MCF 10A (cell line): ENCODE results near the gene GPR68. TPM values are rescaled to one million over a fixed set of nuclear protein-coding genes. Genes with fewer than 3 reads are reported as not detected.

Experiments used
- BruUV-seq: library from RNA; stranded (reverse); fragments of 400-500 nt; replicated peaks from 2 replicates; lab custom pipeline; 2021; lab: Mats Ljungman, UMichigan
- CTCF ChIA-PET: fragments of 300-600 bp; sonication (Branson Sonifier 250); formaldehyde crosslinking; extraction: SDS; loops from one replicate; lab custom pipeline; 2021; ENCODE audit warnings: antibody characterized with exemption, inconsistent platforms; lab: Yijun Ruan, JAX
- POLR2A ChIA-PET: fragments of 300-600, 350-650 bp; sonication (Branson Sonifier 250); formaldehyde crosslinking; extraction: SDS; loops from one replicate; lab custom pipeline; 2020; ENCODE audit warnings: antibody characterized with exemption, inconsistent platforms; lab: Yijun Ruan, JAX
- DNase-seq: peaks from one replicate; pipeline ENCODE4 v3.0.0-alpha.2; 2018; ENCODE audit not compliant: unreplicated experiment
- H3K27ac Mint-ChIP-seq: one replicate; pipeline ENCODE4 v1.8.0; 2022; ENCODE audit warnings: mild to moderate bottlenecking, low read depth, mixed read lengths; ENCODE audit not compliant: unreplicated experiment
- H3K27me3 Mint-ChIP-seq: one replicate; pipeline ENCODE4 v1.8.0; 2022; ENCODE audit warnings: mixed read lengths; ENCODE audit not compliant: insufficient read depth, unreplicated experiment
- H3K36me3 Mint-ChIP-seq: one replicate; pipeline ENCODE4 v1.8.0; 2022; ENCODE audit warnings: mild to moderate bottlenecking, moderate library complexity, mixed read lengths; ENCODE audit not compliant: insufficient read depth, unreplicated experiment
- H3K4me1 Mint-ChIP-seq: one replicate; pipeline ENCODE4 v1.8.0; 2022; ENCODE audit warnings: mixed read lengths; ENCODE audit not compliant: insufficient read depth, unreplicated experiment
- H3K4me3 Mint-ChIP-seq: one replicate; pipeline ENCODE4 v1.8.0; 2022; ENCODE audit warnings: mild to moderate bottlenecking, moderate library complexity, mixed read lengths; ENCODE audit not compliant: unreplicated experiment
- H3K9me3 Mint-ChIP-seq: one replicate; pipeline ENCODE4 v1.8.0; 2022; ENCODE audit warnings: mixed read lengths; ENCODE audit not compliant: unreplicated experiment
- intact Hi-C: fragments of 100-400 bp; cut with micrococcal nuclease; formaldehyde crosslinking; loops from 2 replicates; pipeline ENCODE4 v1.14.1; 2022
- total RNA-seq: library from RNA; stranded (reverse); gene quantifications from 2 replicates; pipeline ENCODE4 v1.2.3, GENCODE V29; 2022
- TF ChIP-seq, protein P1 (sequence below): fragments of 200-600 bp; IDR thresholded peaks from one replicate; pipeline ENCODE4 v1.8.0; 2022; ENCODE audit warnings: antibody characterized with exemption, mild to moderate bottlenecking; ENCODE audit not compliant: unreplicated experiment

The GPR68 gene
- total RNA-seq, 1 experiment from 2014 or later, result 0.14 TPM

GRCh38 chr14:91291786-91292405 is 47.4 kb upstream of the GPR68 start:
- no peak for DNase-seq
- Mint-ChIP-seq H3K36me3 (peaks cover 32% of the 10 kb centered on the region), H3K27ac (no peak overlapping the region), H3K4me1 (no peaks in the 10 kb centered on the region), H3K4me3 (no peak overlapping the region), H3K9me3 (no peaks in the 10 kb centered on the region), H3K27me3 (no peaks in the 10 kb centered on the region)
- BruUV-seq, result no TSS peak
- TF ChIP-seq, protein P1, sequence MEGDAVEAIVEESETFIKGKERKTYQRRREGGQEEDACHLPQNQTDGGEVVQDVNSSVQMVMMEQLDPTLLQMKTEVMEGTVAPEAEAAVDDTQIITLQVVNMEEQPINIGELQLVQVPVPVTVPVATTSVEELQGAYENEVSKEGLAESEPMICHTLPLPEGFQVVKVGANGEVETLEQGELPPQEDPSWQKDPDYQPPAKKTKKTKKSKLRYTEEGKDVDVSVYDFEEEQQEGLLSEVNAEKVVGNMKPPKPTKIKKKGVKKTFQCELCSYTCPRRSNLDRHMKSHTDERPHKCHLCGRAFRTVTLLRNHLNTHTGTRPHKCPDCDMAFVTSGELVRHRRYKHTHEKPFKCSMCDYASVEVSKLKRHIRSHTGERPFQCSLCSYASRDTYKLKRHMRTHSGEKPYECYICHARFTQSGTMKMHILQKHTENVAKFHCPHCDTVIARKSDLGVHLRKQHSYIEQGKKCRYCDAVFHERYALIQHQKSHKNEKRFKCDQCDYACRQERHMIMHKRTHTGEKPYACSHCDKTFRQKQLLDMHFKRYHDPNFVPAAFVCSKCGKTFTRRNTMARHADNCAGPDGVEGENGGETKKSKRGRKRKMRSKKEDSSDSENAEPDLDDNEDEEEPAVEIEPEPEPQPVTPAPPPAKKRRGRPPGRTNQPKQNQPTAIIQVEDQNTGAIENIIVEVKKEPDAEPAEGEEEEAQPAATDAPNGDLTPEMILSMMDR, result no peak
- intact Hi-C loops, result no loop called here
- ChIA-PET POLR2A (no interaction called here), CTCF (interaction anchor here (0.6 to 9.2 kb wide), 2 partner anchors 26 to 117 kb away, joined by 3 to 195 read pairs; no protein-coding TSS in a partner anchor)

DNA sequence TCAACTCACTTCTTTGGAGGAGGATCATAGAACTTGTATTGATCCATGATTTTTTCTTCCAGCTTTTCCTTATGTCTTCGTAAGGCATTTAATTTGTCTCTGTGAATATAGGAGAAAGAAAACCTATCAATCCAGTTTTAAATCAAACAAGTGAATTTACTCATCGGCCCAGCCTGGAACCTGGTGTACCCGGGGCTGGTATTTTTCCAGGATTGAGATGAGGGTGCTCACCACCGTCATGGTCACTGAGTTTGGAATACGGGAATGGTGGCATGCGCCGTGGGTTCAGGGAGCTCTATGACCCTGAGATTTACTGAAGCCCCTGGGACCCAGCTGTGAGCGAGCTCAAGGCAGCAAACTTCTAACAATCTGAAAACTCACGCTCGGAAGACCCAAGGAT is 46.5 kb upstream of the GPR68 start:
- Mint-ChIP-seq H3K36me3 (peaks cover 23% of the 10 kb centered on the region), H3K4me3 (no peak overlapping the region), H3K27me3 (no peaks in the 10 kb centered on the region), H3K9me3 (no peaks in the 10 kb centered on the region), H3K4me1 (peaks cover 5% of the 10 kb centered on the region), H3K27ac (no peak overlapping the region)
- TF ChIP-seq, protein P1, result no peak
- BruUV-seq, result no TSS peak
- ChIA-PET CTCF (interaction anchor here (9.2 kb wide), 1 partner anchor 116 kb away, joined by 195 read pairs; no protein-coding TSS in a partner anchor), POLR2A (interaction anchor here (0.9 kb wide), 1 partner anchor 10 kb away, joined by 3 read pairs; no protein-coding TSS in a partner anchor)
- intact Hi-C loops, result no loop called here
- no peak for DNase-seq

DNA sequence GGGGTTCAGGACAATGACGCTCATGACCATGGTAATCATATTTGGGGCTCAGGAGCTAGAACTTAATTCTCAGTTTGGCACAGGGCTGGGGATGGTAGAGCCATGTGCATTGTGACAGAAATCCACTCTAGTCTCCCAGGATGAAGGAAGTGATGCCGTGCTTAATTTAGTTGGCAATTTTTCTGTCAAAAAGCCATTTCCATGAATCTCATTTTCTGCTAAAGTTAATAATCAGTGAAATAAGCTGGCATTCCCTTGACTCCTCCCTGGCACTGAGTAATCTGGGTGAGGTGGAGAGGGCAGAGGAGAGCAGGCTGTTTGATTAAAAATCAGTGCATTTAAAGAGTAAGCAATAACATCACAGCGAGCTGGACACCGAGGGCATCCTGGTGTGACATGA is 45.0 kb upstream of the GPR68 start:
- DNase-seq, result no peak
- intact Hi-C loops, result no loop called here
- no peaks in the 10 kb centered on the region for H3K27me3 Mint-ChIP-seq
- H3K27ac Mint-ChIP-seq, result no peak overlapping the region
- peaks cover 22% of the 10 kb centered on the region for H3K36me3 Mint-ChIP-seq
- peaks cover 6% of the 10 kb centered on the region for H3K4me1 Mint-ChIP-seq
- no peaks in the 10 kb centered on the region for H3K9me3 Mint-ChIP-seq
- ChIA-PET POLR2A (interaction anchor here (0.5 to 0.7 kb wide), 3 partner anchors 38 to 892 kb away, joined by 3 to 4 read pairs (median 3); no protein-coding TSS in a partner anchor), CTCF (interaction anchor here (0.6 to 9.2 kb wide), 4 partner anchors 8 to 122 kb away, joined by 3 to 195 read pairs (median 6); no protein-coding TSS in a partner anchor)
- TF ChIP-seq, protein P1, result no peak
- no TSS peak for BruUV-seq
- no peak overlapping the region for H3K4me3 Mint-ChIP-seq

- H3K9me3 Mint-ChIP-seq, result no peaks in the 10 kb centered on the region
- no peak for DNase-seq
- H3K4me1 Mint-ChIP-seq, result peaks cover 12% of the 10 kb centered on the region
- ChIA-PET POLR2A (interaction anchor here (0.5 to 1.2 kb wide), 4 partner anchors 37 to 892 kb away, joined by 3 to 8 read pairs (median 4); no protein-coding TSS in a partner anchor), CTCF (interaction anchor here (0.6 to 9.2 kb wide), 4 partner anchors 13 to 387 kb away, joined by 7 to 195 read pairs (median 24); no protein-coding TSS in a partner anchor)
- no peak overlapping the region for H3K4me3 Mint-ChIP-seq
- TF ChIP-seq, protein P1, result no peak
- peaks cover 28% of the 10 kb centered on the region for H3K36me3 Mint-ChIP-seq
- intact Hi-C loops, result no loop called here
- H3K27me3 Mint-ChIP-seq, result no peaks in the 10 kb centered on the region
- no peak overlapping the region for H3K27ac Mint-ChIP-seq
- no TSS peak for BruUV-seq
Measured at GRCh38 chr14:91288876-91289275, 44.4 kb upstream of the GPR68 start.
